ENCODE results near the gene MIS18BP1.
A peak's percentile ranks its signal among the peaks of the same experiment; 100 is the strongest.

Gene MIS18BP1

GRCh38 chr14:45267071-45267470, 14.1 kb upstream of the MIS18BP1 start:
- Histone ChIP-seq H3K4me2 (no peak overlapping the region), H4K20me1 (no peaks in the 10 kb centered on the region), H3K36me3 (no peaks in the 10 kb centered on the region), H3K9me3 (replicated peaks in 1 of 11) (peaks cover 0 to 12% (median 10%) of the 10 kb centered on the region in 11 experiments; a peak in 11 of 22 replicates), H3K9ac (no peak overlapping the region), H3K4me1 (peaks cover 0 to 9% (median 7%) of the 10 kb centered on the region in 10 experiments; a peak in 15 of 20 replicates), H3K4me3 (no peak overlapping the region), H3K27ac (no peak overlapping the region), H3K27me3 (no peaks in the 10 kb centered on the region)
- no peak for TF ChIP-seq Cebpa-rat (IDR thresholded peaks at IDR 0.05)

GRCh38 chr14:45262637-45263036, 9.6 kb upstream of the MIS18BP1 start:
- Histone ChIP-seq H3K4me2 (no peak overlapping the region), H4K20me1 (no peaks in the 10 kb centered on the region), H3K4me1 (no peaks in the 10 kb centered on the region), H3K36me3 (peaks cover 0 to 5% (median 0%) of the 10 kb centered on the region in 11 experiments; a peak in 1 of 22 replicates), H3K27me3 (no peaks in the 10 kb centered on the region), H3K4me3 (no peak overlapping the region), H3K9me3 (replicated peaks in 1 of 11) (peaks cover 33 to 52% (median 41%) of the 10 kb centered on the region in 11 experiments), H3K27ac (no peak overlapping the region), H3K9ac (no peak overlapping the region)
- no peak for TF ChIP-seq Cebpa-rat (IDR thresholded peaks at IDR 0.05)

GRCh38 chr14:45261209-45261608, 8.2 kb upstream of the MIS18BP1 start:
- H3K4me1 ChIP-seq: no peaks in the 10 kb centered on the region
- H3K4me3 ChIP-seq: no peak overlapping the region
- H3K9ac ChIP-seq: no peak overlapping the region
- peaks cover 38 to 54% (median 47%) of the 10 kb centered on the region in 11 experiments for H3K9me3 ChIP-seq (replicated peaks in 1 of 11)
- peaks cover 0 to 5% (median 0%) of the 10 kb centered on the region in 11 experiments; a peak in 1 of 22 replicates for H3K36me3 ChIP-seq
- TF ChIP-seq Cebpa-rat (IDR thresholded peaks at IDR 0.05): no peak
- H3K27me3 ChIP-seq: no peaks in the 10 kb centered on the region
- no peak overlapping the region for H3K4me2 ChIP-seq
- no peak overlapping the region for H3K27ac ChIP-seq
- no peaks in the 10 kb centered on the region for H4K20me1 ChIP-seq

DNA sequence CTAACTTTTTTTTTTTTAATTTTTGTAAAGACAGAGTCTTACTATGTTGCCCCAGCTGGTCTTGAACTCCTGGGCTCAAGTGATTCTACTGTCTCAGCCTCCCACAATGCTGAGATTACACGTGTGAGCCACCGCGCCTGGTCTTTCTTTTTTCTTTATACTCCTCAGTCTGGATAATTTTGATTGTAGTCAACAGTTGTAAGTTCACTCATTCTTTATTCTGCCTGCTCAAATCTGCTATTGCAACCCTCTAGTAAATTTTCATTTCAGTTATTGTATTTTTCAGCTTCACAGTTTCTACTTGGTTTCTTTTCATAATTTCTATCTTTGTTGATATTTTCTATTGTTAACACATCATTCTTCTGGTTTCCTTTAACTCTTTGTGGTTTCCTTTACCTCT, 5.8 kb upstream of the MIS18BP1 start:
- H3K27me3 ChIP-seq: no peaks in the 10 kb centered on the region
- no peak overlapping the region for H3K27ac ChIP-seq
- peaks cover 0 to 10% (median 0%) of the 10 kb centered on the region in 10 experiments; a peak in 3 of 20 replicates for H3K4me1 ChIP-seq
- peaks cover 0 to 5% (median 0%) of the 10 kb centered on the region in 11 experiments; a peak in 1 of 22 replicates for H3K36me3 ChIP-seq
- no peak overlapping the region for H3K4me2 ChIP-seq
- no peaks in the 10 kb centered on the region for H4K20me1 ChIP-seq
- H3K9ac ChIP-seq: no peak overlapping the region
- H3K9me3 ChIP-seq (replicated peaks in 1 of 11): peaks cover 41 to 53% (median 47%) of the 10 kb centered on the region in 11 experiments
- no peak for TF ChIP-seq Cebpa-rat (IDR thresholded peaks at IDR 0.05)
- H3K4me3 ChIP-seq: no peak overlapping the region; a peak in 2 of 20 replicates

- Histone ChIP-seq H3K36me3 (peaks cover 0 to 5% (median 0%) of the 10 kb centered on the region in 11 experiments; a peak in 1 of 22 replicates), H3K9me3 (replicated peaks in 1 of 11) (peaks cover 41 to 56% (median 49%) of the 10 kb centered on the region in 11 experiments), H3K4me3 (no peak overlapping the region), H4K20me1 (no peaks in the 10 kb centered on the region), H3K27me3 (no peaks in the 10 kb centered on the region), H3K4me1 (peaks cover 0 to 12% (median 0%) of the 10 kb centered on the region in 10 experiments; a peak in 3 of 20 replicates), H3K9ac (no peak overlapping the region), H3K27ac (no peak overlapping the region), H3K4me2 (no peak overlapping the region)
- no peak for TF ChIP-seq Cebpa-rat (IDR thresholded peaks at IDR 0.05)
Observed at GRCh38 chr14:45258073-45258472, 5.1 kb upstream of the MIS18BP1 start.

- Histone ChIP-seq H3K36me3 (peaks cover 0 to 5% (median 0%) of the 10 kb centered on the region in 11 experiments; a peak in 5 of 22 replicates), H3K27ac (no peak overlapping the region), H3K9me3 (replicated peaks in 1 of 11) (peaks cover 33 to 46% (median 34%) of the 10 kb centered on the region in 11 experiments), H3K4me3 (no peak overlapping the region), H4K20me1 (peaks cover 0 to 3% (median 0%) of the 10 kb centered on the region in 11 experiments; a peak in 3 of 22 replicates), H3K4me2 (peak overlapping the region in 2 of 11 experiments; percentile 4 to 13; a peak in 1 of 22 replicates), H3K4me1 (peaks cover 14 to 30% (median 18%) of the 10 kb centered on the region in 10 experiments), H3K27me3 (no peaks in the 10 kb centered on the region), H3K9ac (no peak overlapping the region)
- no peak for TF ChIP-seq Cebpa-rat (IDR thresholded peaks at IDR 0.05)
Observed at GRCh38 chr14:45254771-45255170, 1.8 kb upstream of the MIS18BP1 start.

DNA sequence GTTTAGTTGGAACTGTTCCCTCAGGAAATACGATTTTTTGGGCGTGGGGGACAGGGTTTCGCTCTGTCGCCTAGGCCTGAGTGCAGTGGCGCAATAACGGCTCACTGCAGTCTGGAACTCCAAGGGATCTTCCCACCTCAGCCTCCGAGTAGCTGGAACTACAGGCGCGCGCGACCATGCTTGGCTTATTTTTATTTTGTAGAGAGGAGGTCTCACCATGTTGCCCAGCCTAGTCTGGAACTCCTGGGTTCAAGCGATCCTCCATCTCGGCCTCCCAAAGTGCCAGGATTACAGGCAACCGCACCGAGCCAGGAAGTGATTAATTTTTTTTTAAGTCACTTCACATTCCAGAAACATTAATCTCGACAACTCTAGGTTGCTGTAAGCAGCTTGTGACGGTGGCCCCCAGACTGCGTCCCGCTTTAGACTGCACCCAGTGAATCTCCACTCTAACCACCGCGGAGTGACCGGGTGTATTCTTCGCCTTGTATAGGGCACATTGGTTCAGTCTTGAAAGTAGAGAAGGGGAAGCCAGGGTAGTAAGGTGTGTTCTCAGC, 830 bp upstream of the MIS18BP1 start:
- Histone ChIP-seq H3K9me3 (replicated peaks in 1 of 11) (peaks cover 23 to 40% (median 28%) of the 10 kb centered on the region in 11 experiments), H3K9ac (peak overlapping the region; percentile 82 to 98 (median 92); a peak in 18 of 22 replicates), H4K20me1 (peaks cover 0 to 9% (median 4%) of the 10 kb centered on the region in 11 experiments; a peak in 5 of 22 replicates), H3K4me3 (peak overlapping the region; percentile 66 to 95 (median 80)), H3K36me3 (peaks cover 0 to 9% (median 7%) of the 10 kb centered on the region in 11 experiments; a peak in 12 of 22 replicates), H3K27ac (peak overlapping the region; percentile 52 to 98 (median 92); a peak in 20 of 22 replicates), H3K4me2 (peak overlapping the region; percentile 2 to 90 (median 57); a peak in 18 of 22 replicates), H3K27me3 (no peaks in the 10 kb centered on the region), H3K4me1 (peaks cover 23 to 40% (median 27%) of the 10 kb centered on the region in 10 experiments)
- no peak for TF ChIP-seq Cebpa-rat (IDR thresholded peaks at IDR 0.05)

- Histone ChIP-seq H3K9me3 (replicated peaks in 1 of 11) (peaks cover 10 to 32% (median 19%) of the 10 kb centered on the region in 11 experiments; a peak in 21 of 22 replicates), H3K27ac (peak overlapping the region; percentile 52 to 98 (median 92)), H3K4me3 (peak overlapping the region; percentile 66 to 95 (median 80)), H3K9ac (peak overlapping the region; percentile 82 to 98 (median 92)), H4K20me1 (peaks cover 0 to 15% (median 5%) of the 10 kb centered on the region in 11 experiments; a peak in 6 of 22 replicates), H3K27me3 (no peaks in the 10 kb centered on the region), H3K4me1 (peaks cover 25 to 52% (median 30%) of the 10 kb centered on the region in 10 experiments), H3K4me2 (peak overlapping the region; percentile 48 to 90 (median 84)), H3K36me3 (peaks cover 0 to 20% (median 10%) of the 10 kb centered on the region in 11 experiments; a peak in 15 of 22 replicates)
- no peak for TF ChIP-seq Cebpa-rat (IDR thresholded peaks at IDR 0.05)
Observed at GRCh38 chr14:45252366-45253069, 484 bp downstream of the MIS18BP1 start.

Measured in BLaER1 treated with 17β-estradiol and CSF1 and Interleukin-3, amounts not matched to agents 10 nM and 100 nM (cell line).